ENCODE measurements around the gene BCL2. TPM values are rescaled to one million over a fixed set of nuclear protein-coding genes. Genes with fewer than 3 reads are reported as not detected.
A peak's percentile ranks its signal among the peaks of the same experiment; 100 is the strongest.

BCL2 gene
- total RNA-seq, 1 donor from 2014 or later: 145 TPM

- ATAC-seq (ENCODE audit: low read depth) (no peak), DNase-seq (no peak)
- no peak overlapping the region for H3K27ac Mint-ChIP-seq
- no peaks in the 10 kb centered on the region for H3K9me3 Mint-ChIP-seq
- H3K4me3 Mint-ChIP-seq: no peak overlapping the region
- H3K4me1 Mint-ChIP-seq: peaks cover 6% of the 10 kb centered on the region
- ChIA-PET CTCF (interaction anchor here (4.6 kb wide), 1 partner anchor 31 kb away, joined by 29 read pairs; the partner anchor contains the start of gene BCL2), POLR2A (interaction anchor here (1.1 to 3.2 kb wide), 5 partner anchors 25 to 129 kb away, joined by 3 to 16 read pairs (median 8); partner anchors contain the start of gene BCL2)
- H3K36me3 Mint-ChIP-seq (ENCODE audit: low read depth): peaks cover 28% of the 10 kb centered on the region
- intact Hi-C loops (cut with micrococcal nuclease): loop anchor here (5.0 kb wide), 1 partner anchor 35 kb away; no protein-coding TSS in a partner anchor
- H3K27me3 Mint-ChIP-seq: no peaks in the 10 kb centered on the region
- no peak for TF ChIP-seq CTCF (IDR thresholded peaks at IDR 0.05)
Measured at GRCh38 chr18:63286926-63287325, 32.6 kb downstream of the BCL2 start.

- H3K4me3 Mint-ChIP-seq: peak overlapping the region; percentile 81
- ChIA-PET CTCF (interaction anchor here (1.2 to 4.6 kb wide), 2 partner anchors 26 to 33 kb away, joined by 3 to 29 read pairs; partner anchors contain the start of gene BCL2), POLR2A (interaction anchor here (0.8 to 3.2 kb wide), 8 partner anchors 8 to 123 kb away, joined by 3 to 16 read pairs (median 4); partner anchors contain the start of gene BCL2)
- H3K4me1 Mint-ChIP-seq: peaks cover 21% of the 10 kb centered on the region
- intact Hi-C loops (cut with micrococcal nuclease): loop anchor here (1.0 to 5.0 kb wide), 5 partner anchors 8 to 124 kb away; partner anchors contain the start of gene BCL2
- H3K27me3 Mint-ChIP-seq: no peaks in the 10 kb centered on the region
- DNase-seq (peak; percentile 28), ATAC-seq (ENCODE audit: low read depth) (peak; percentile 86)
- TF ChIP-seq CTCF (IDR thresholded peaks at IDR 0.05): no peak
- H3K27ac Mint-ChIP-seq: no peak overlapping the region
- H3K36me3 Mint-ChIP-seq (ENCODE audit: low read depth): peaks cover 39% of the 10 kb centered on the region
- H3K9me3 Mint-ChIP-seq: no peaks in the 10 kb centered on the region
Measured at GRCh38 chr18:63284827-63285733, 34.5 kb downstream of the BCL2 start.

GRCh38 chr18:63284173-63284799 is 35.3 kb downstream of the BCL2 start:
- intact Hi-C loops (cut with micrococcal nuclease): loop anchor here (5.0 kb wide), 1 partner anchor 33 kb away; the partner anchor contains the start of gene BCL2
- ChIA-PET CTCF (no interaction called here), POLR2A (interaction anchor here (0.8 to 1.5 kb wide), 4 partner anchors 9 to 122 kb away, joined by 3 to 6 read pairs (median 4); no protein-coding TSS in a partner anchor)
- peak overlapping the region; percentile 81 for H3K4me3 Mint-ChIP-seq
- ATAC-seq (ENCODE audit: low read depth) (no peak), DNase-seq (no peak)
- H3K36me3 Mint-ChIP-seq (ENCODE audit: low read depth): peaks cover 44% of the 10 kb centered on the region
- no peak overlapping the region for H3K27ac Mint-ChIP-seq
- H3K9me3 Mint-ChIP-seq: no peaks in the 10 kb centered on the region
- peaks cover 26% of the 10 kb centered on the region for H3K4me1 Mint-ChIP-seq
- no peaks in the 10 kb centered on the region for H3K27me3 Mint-ChIP-seq
- no peak for TF ChIP-seq CTCF (IDR thresholded peaks at IDR 0.05)

GRCh38 chr18:63283305-63284094 is 36.1 kb downstream of the BCL2 start:
- CTCF ChIA-PET: interaction anchor here (1.8 kb wide), 1 partner anchor 35 kb away, joined by 6 read pairs; no protein-coding TSS in a partner anchor
- Mint-ChIP-seq H3K36me3 (ENCODE audit: low read depth) (peaks cover 50% of the 10 kb centered on the region), H3K9me3 (no peaks in the 10 kb centered on the region), H3K4me1 (peaks cover 34% of the 10 kb centered on the region), H3K27ac (no peak overlapping the region), H3K4me3 (peak overlapping the region; percentile 26), H3K27me3 (no peaks in the 10 kb centered on the region)
- intact Hi-C loops (cut with micrococcal nuclease): loop anchor here (5.0 kb wide), 1 partner anchor 34 kb away; the partner anchor contains the start of gene BCL2
- no peak for TF ChIP-seq CTCF (IDR thresholded peaks at IDR 0.05)
- ATAC-seq (ENCODE audit: low read depth) (no peak), DNase-seq (no peak)
- POLR2A ChIA-PET: interaction anchor here (1.3 kb wide), 1 partner anchor 9 kb away, joined by 5 read pairs; no protein-coding TSS in a partner anchor
